ENCODE measurements around the gene NABP2. TPM values are rescaled to one million over a fixed set of nuclear protein-coding genes. Genes with fewer than 3 reads are reported as not detected.
A peak's percentile ranks its signal among the peaks of the same experiment; 100 is the strongest.

The NABP2 gene
- total and polyA plus RNA-seq, 12 donors: 13.5 to 27.7 (median 20.4) TPM

DNA sequence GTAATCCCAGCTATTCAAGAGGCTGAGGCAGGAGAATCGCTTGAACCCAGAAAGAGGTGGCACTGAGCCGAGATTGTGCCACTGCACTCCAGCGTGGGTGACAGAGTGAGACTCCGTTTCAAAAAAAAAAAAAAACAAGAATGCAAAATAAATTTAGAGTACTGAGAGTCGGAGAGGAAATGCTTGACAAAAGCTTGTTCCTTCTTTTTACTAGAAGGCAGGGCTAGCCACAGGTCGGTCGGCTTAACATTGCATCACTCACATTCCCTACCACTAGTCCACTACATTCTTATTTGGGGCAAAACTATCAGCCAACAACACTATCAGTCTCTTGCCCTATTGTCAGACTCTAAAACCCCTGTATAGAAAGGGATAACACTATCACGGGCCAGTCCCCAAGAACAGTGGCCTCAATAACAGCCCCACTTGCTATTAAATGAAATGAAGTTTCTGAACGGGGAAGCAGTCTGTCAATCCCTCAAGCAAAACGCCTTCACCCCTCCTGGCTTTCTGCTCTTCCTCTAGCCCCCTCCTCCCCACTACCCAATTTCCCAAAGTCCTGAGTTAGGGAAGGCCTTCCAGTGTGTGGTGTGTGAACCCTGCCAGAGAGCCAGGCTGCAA, 3.4 kb upstream of the NABP2 start:
- H3K27me3 ChIP-seq: no peaks in the 10 kb centered on the region
- 3% methylated on average over 10 of the region's 10 CpGs for WGBS, 2 donors
- H3K9me3 ChIP-seq: no peaks in the 10 kb centered on the region
- peaks cover 0 to 22% (median 0%) of the 10 kb centered on the region in 9 donors for H3K36me3 ChIP-seq
- intact Hi-C loops (cut with DNase I): loop anchor here in 4 of 10 donors (5.0 kb wide), 3 partner anchors 33 to 103 kb away; partner anchors contain the start of genes ANKRD52 (in 2 of the 4), RPL41 (in 1 of the 4), SMARCC2 (in 1 of the 4) and ZC3H10 (in 1 of the 4)
- H3K27ac ChIP-seq: peak overlapping the region; percentile 81 to 99 (median 95)
- TF ChIP-seq, protein P1, sequence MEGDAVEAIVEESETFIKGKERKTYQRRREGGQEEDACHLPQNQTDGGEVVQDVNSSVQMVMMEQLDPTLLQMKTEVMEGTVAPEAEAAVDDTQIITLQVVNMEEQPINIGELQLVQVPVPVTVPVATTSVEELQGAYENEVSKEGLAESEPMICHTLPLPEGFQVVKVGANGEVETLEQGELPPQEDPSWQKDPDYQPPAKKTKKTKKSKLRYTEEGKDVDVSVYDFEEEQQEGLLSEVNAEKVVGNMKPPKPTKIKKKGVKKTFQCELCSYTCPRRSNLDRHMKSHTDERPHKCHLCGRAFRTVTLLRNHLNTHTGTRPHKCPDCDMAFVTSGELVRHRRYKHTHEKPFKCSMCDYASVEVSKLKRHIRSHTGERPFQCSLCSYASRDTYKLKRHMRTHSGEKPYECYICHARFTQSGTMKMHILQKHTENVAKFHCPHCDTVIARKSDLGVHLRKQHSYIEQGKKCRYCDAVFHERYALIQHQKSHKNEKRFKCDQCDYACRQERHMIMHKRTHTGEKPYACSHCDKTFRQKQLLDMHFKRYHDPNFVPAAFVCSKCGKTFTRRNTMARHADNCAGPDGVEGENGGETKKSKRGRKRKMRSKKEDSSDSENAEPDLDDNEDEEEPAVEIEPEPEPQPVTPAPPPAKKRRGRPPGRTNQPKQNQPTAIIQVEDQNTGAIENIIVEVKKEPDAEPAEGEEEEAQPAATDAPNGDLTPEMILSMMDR (IDR thresholded peaks at IDR 0.05): no peak
- peaks cover 4 to 53% (median 39%) of the 10 kb centered on the region in 9 donors for H3K4me1 ChIP-seq
- ATAC-seq (no peak), DNase-seq (no peak)
- peak overlapping the region; percentile 39 to 89 (median 77) for H3K4me3 ChIP-seq

DNA sequence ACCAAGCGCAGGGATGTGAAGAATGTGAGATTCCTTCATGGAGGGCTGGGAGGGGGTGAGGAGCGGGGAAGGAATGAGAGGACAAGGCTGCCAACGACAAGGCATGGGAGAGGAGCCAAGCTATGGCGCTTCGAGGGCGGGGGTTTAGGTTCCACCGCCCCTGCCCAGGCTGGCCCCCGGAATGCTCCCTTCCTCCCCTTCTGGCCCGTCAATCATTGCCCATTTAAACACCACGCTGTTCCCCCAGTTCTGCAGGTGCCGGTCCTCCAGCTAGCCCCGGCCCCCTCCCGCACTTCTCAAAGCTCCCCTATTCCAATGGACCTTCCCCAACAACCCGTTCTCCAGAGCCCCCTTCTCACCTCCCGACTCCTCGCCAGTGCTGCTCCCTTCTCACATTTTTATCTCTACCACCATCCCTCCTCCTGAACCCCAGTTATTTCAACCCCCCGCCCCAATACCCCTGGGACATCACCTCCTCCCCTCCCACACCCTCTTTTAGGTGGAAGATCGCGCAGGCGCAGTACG, 2.8 kb upstream of the NABP2 start:
- peak overlapping the region; percentile 39 to 89 (median 77) for H3K4me3 ChIP-seq
- H3K27me3 ChIP-seq: no peaks in the 10 kb centered on the region
- H3K9me3 ChIP-seq: no peaks in the 10 kb centered on the region
- peak overlapping the region; percentile 81 to 99 (median 95) for H3K27ac ChIP-seq
- TF ChIP-seq, protein P1 (IDR thresholded peaks at IDR 0.05): no peak
- H3K36me3 ChIP-seq: peaks cover 0 to 22% (median 0%) of the 10 kb centered on the region in 9 donors
- ATAC-seq: peak; percentile 3 to 50 (median 24)
- H3K4me1 ChIP-seq: peaks cover 4 to 53% (median 39%) of the 10 kb centered on the region in 9 donors
- intact Hi-C loops (cut with DNase I): loop anchor here in 4 of 10 donors (5.0 kb wide), 3 partner anchors 34 to 104 kb away; partner anchors contain the start of genes ANKRD52 (in 2 of the 4), RPL41 (in 1 of the 4), SMARCC2 (in 1 of the 4) and ZC3H10 (in 1 of the 4)
- peak; percentile 49 to 58 for DNase-seq
- WGBS, 2 donors: 0 to 1% methylated on average over 21 of the region's 21 CpGs

DNA sequence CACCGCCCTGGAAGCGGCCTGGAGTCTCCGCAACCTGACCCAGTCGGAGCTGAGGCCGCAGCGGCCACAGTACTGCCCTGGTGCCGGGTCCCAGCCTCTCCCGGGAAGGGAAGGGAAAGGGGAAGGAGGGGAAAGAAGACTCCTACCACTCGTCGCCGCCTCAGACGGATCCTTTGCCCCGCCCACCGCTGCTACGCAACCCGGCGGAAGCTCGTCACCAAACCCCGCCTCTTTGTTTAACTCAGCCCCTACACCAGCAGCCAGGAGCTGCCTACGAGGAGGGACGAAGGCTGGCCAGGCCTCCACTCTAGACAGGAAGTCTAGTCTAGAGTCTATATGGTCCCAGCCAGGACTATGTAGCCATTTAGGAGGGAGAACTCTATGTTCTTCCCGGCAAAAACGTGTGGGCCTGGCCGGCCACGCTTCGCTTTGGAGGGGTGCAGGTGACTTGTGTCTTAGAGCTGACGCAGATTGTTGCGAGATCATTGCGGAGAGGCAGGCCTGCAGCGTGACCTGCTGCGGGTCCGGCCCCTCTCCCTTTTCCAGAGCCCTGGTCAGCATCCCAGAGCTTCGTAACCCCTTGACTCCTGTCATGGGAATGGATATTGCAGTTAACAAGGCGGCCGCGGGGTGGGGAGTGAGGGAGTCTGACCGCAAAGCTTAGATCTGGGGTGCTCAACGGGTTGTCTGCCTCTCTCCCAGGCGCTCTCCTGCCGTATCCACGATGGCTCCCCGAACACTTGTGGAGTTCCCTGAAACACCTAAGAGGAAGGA, 2.2 kb upstream of the NABP2 start, which contains the start of gene RNF41:
RNF41 (minus strand) TSS at position 166 of the 774 bp plus-strand sequence. CDS start 7,875 bp downstream, outside the sequence.
- ATAC-seq (peak; percentile 89 to 94 (median 93)), DNase-seq (peak; percentile 97 to 98)
- H3K9me3 ChIP-seq: no peaks in the 10 kb centered on the region
- TF ChIP-seq, protein P1 (IDR thresholded peaks at IDR 0.05): peak in 6 of 9 donors; percentile 8 to 32 (median 20)
- H3K27ac ChIP-seq: peak within 1 kb of the TSS; percentile 81 to 99 (median 95)
- H3K4me1 ChIP-seq: peaks cover 4 to 53% (median 39%) of the 10 kb centered on the region in 9 donors
- 0 to 2% methylated on average over 42 of the region's 42 CpGs for WGBS, 2 donors
- H3K4me3 ChIP-seq: peak within 1 kb of the TSS; percentile 39 to 89 (median 77)
- H3K27me3 ChIP-seq: no peaks in the 10 kb centered on the region
- H3K36me3 ChIP-seq: peaks cover 0 to 20% (median 0%) of the 10 kb centered on the region in 9 donors
- intact Hi-C loops (cut with DNase I): loop anchor here in 5 of 10 donors (2.0 to 5.0 kb wide), 4 partner anchors 35 to 105 kb away; partner anchors contain the start of genes ANKRD52 (in 2 of the 5), ZC3H10 (in 2 of the 5), RPL41 (in 1 of the 5) and SMARCC2 (in 1 of the 5)

All from heart right ventricle (tissue), 16 donors.